Fibroblast of skin of right biceps (primary cell): ENCODE results near the gene LRRC4.

Experiments used
- DNase-seq: peaks from one replicate; pipeline ENCODE4 v3.0.0-alpha.2; 2013

Gene LRRC4

GRCh38 chr7:128030263-128030653 lies 979 bp downstream of the LRRC4 start:
- no peak for DNase-seq

- no peak for DNase-seq
Observed at GRCh38 chr7:128029405-128029995, 1.7 kb downstream of the LRRC4 start.

DNA sequence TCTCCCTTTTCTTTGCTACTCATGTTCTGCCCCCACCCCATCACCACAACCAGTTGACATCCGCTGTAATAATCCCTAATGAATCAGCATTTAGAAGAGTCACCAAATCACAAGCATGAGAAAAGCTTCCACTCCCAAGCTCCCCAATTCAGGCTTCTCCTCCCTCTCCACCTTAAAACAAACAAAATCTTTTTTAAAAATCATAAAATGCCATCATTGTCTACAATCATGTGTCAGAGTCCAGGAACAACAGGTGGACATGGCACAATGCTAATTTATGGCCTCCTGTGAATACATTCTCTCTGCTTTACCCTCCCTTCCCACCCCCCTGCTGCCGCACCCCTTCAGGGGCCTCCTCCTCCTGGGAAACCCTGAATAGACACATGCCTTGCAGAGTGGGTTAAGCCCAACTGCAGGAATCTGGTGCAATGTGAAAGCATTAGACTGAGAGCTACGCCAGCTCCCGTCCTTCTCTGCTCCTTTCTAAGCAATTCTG lies 3.7 kb downstream of the LRRC4 start:
- DNase-seq = peak; percentile 58

DNA sequence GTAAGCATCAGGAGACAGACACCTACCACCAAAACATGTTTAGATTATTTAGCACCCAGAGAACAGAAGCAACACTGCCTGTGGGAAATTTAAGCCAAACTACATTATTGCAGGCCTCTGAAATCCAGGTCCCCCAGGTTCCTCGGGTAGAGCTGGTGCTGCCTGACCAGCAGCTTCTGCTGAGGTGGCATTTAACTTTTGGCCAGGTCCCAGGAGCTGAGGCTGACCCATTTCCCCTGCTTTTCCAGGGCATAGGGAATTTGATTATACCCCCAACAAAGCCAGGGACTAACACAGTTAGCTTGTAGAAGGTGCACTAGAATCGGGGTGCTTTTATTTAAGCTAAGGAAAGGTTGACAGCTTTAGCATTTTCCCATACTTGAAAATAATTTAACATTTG lies 4.7 kb downstream of the LRRC4 start:
- no peak for DNase-seq

GRCh38 chr7:128025819-128026218 lies 5.4 kb downstream of the LRRC4 start:
- DNase-seq = peak; percentile 24

- DNase-seq = peak; percentile 88
Observed at GRCh38 chr7:128025380-128025779, 5.9 kb downstream of the LRRC4 start.

DNA sequence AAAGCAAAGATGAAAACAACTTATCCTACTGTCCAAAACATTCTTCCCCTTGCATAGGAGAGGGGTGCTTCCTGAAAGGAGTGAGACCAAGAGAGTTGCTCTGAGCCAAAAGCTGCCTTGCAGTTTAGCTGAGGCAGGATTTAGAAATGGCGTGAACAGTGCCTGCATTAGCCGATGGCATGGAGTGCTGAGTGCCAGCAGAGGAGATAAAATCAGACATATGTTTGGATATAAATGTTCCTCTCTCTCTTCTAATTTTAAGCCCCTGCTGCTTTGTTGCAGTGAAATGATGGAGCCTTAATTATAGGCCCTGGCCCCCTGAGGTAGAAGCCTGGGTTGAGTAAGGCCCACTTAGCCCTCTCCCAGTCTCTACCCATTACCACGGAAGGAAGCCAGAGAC lies 7.1 kb downstream of the LRRC4 start:
- no peak for DNase-seq

DNA sequence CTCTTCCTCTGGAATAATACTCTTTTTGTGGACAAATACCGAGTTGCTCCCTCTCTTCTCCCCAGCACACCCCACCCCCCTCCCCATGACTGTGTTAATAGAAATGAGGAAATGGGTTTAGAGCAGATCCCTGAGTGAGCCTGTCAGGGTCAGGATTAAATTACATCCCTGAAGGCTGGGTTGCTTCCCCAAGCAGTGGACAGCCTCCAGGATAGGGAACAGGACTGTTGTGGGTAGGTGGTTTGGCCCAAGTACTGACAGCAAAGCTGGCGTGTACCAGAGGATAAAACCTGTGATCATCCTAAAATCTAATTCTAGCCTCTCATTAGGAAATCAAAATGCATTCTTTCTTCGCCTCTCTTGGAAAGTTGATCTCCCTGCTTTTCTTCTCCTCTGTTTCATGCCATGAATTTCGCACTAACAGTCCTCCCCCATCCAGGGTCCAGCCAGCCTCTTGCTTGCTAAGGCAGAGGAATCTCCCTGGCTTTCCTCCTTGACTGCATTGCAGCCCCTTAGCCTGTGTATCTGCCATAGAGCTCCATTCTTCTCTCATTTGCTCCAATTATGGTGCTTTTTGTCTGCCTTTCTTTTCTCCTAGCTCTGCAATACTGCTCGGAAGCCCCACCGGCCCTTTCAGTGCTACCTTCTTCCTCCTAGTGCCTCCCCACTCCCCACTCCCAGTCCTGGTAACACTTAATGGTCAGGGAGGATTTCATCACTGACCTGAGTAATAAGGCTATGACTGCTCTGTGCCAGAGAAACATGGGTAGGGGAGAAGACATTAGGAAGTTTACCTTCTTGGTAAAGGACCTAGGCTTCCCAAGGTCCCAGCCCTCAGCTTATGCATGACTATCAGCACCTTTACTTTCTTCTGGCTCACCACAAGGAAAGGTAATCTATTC lies 8.4 kb downstream of the LRRC4 start:
- peak; percentile 79 for DNase-seq

DNA sequence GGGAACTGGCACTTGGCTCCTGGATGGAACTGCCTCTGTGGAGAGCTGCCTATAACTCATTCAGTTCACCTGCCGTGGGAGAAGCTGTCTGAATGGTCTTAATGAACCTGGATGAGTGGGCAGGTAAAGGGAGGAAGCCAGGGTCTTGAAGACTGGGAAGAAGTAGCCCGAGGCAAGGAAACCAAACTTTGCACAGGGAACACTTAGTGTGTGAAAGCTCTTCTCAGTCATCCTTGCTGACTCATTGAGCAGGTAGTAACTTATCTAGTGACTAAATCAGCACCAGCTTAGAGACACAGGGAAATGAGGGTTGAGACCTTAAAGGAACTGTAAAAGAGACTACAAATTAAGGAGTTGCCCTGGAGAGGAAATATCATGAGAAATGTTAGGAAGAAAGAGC lies 9.9 kb downstream of the LRRC4 start:
- peak; percentile 45 for DNase-seq

DNA sequence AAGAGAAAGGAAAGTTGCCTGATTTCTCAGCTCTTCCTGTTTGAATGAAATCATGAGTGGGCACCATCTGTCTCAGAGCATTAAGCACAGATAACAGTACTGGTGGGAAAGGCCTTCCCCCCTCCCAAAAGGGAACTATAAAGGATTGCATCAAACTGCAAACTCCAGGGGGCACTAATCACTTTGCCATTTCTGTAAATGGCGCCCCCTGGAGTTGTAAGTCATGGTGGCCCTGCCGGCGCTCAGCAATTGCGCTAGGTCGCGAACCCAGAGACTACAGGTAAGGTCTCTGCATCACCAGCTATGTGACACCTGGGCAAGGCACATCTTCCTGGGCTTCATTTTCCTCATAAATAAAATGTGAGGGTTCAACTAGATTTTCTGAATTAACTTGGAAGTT lies 11.1 kb downstream of the LRRC4 start:
- DNase-seq = no peak

- DNase-seq = no peak
Observed at GRCh38 chr7:128019288-128019687, 11.9 kb downstream of the LRRC4 start.

DNA sequence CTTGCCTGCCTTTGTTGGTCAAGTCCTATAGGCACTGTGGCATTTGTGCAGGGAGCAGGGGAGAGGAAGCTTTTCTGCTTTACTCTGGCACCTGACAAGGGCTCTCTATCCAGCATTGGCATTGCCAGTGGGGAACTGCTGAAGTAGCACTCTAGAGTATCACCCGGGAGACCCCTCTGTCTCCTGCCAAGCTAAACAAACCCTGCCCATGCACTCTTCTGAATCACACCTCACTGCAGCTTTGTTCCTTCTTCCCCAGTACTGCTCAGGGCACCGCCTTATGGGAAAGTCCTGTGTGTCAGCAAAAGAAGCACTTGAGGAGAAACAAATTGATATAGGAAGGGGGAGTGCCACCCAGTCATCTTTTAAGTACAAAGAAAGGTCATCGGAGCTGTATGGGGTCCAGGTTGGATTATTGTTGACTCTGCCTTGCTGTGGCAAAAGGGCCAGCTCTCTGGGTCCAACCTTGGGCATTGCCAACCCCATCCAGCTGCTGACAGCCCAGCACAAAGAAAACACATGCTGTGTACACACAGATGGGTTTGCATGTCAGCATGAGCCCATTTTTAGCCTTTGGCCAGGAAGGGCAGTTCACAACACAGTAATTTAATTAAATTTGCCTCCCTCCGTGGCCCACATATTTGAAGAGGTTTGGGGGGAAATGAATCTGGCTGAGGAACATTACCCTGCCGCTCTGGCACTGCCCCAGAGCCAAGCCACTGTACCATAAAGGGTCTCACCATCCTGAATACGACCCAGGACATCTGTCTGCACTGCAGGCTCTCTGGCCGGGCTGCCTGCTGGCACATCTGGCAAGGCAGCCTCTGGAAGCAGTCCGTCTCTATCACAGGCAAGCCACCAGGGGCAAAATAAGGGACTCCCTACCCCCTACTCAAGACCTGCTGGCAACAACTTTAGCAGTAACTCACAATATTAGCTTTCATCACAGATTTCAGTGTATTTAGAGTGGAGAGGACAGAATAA lies 13.1 kb downstream of the LRRC4 start:
- DNase-seq = no peak

GRCh38 chr7:128017460-128017859 lies 13.8 kb downstream of the LRRC4 start:
- no peak for DNase-seq

GRCh38 chr7:128014811-128015210 lies 16.4 kb downstream of the LRRC4 start:
- DNase-seq = no peak

DNA sequence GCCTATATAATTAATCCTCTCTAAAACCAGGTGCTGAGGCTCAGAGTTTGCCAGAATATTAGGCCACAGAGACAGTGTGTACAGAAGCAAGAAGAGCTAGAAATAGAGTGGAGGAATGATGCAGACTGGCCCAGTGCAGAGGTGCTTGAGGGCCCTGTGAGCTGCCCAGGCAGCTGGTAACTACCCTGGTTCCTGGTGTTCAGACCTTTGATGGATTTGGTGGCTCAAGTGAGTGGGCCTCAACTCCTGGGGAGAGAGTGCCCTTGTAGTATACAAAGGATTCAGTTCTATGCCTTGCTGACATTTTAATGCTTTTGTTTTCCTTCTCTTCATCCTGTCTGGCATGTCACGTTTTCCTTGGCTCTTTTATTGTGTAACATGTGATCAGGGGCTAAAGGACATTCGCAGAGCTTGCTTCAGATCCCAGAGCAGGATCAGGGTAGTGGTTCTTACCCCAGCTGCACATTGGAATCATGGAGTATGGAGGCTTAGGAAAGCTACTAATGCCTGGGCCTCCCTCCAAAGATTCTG lies 20.0 kb downstream of the LRRC4 start:
- no peak for DNase-seq

- no peak for DNase-seq
Observed at GRCh38 chr7:128010391-128011127, 20.7 kb downstream of the LRRC4 start.

GRCh38 chr7:128008744-128009143 lies 22.5 kb downstream of the LRRC4 start:
- DNase-seq = no peak

DNA sequence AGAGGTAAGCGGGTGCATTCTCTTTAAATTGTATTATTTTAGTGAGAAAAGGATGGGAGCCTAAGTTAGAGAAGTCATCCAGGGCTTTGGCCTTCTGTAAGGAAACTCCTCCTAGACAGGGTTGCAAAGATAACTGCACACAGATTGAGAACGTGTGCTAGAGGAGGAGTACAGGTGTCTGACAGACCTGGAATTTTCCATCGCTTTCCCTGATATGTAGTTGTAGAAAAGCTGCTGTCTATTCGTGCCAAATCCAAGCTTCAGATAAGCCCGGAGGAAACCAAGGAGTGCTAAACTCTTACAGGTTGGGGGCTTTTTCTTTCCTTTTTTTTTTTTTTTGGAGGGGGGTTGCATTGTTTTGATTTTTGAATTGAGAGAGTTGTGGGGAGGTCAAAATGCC lies 23.1 kb downstream of the LRRC4 start:
- no peak for DNase-seq

- no peak for DNase-seq
Observed at GRCh38 chr7:128007303-128007680, 23.9 kb downstream of the LRRC4 start.

GRCh38 chr7:128006550-128007302 lies 24.5 kb downstream of the LRRC4 start:
- DNase-seq = no peak

- no peak for DNase-seq
Observed at GRCh38 chr7:128005759-128006159, 25.5 kb downstream of the LRRC4 start.
